DMS79 treated with DMSO at 0.1 percent for 48 hours (cell line): ENCODE measurements around the gene ABHD16B.
A peak's percentile ranks its signal among the peaks of the same experiment; 100 is the strongest.

Source experiments
- DNase-seq: peaks from one replicate; lab custom pipeline; 2025; lab: John Stamatoyannopoulos, UW

ABHD16B gene

DNA sequence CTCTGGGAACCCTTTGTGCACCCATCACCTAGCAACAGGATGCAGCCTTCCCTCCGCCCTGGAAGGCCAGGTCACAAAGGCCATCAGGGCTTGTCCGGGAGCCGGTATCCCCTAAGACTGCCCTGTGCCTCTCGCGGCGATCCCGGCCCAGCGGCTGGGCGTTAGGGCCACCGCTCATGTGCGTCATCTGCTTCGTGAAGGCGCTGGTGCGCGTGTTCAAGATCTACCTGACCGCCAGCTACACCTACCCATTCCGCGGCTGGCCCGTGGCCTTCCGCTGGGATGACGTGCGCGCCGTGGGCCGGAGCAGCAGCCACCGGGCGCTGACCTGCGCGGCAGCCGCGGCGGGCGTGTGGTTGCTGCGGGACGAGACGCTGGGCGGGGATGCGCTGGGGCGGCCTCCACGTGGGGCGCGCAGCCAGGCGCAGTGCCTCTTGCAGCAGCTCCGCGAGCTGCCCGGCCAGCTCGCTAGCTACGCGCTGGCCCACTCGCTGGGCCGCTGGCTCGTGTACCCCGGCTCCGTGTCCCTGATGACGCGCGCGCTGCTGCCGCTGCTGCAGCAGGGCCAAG is at the start of gene ABHD16B:
Gene ABHD16B, plus strand, starts transcription at position 134 of the 570 bp plus-strand sequence. Its CDS starts 43 bp downstream, at position 177.
- DNase-seq: no peak

DNA sequence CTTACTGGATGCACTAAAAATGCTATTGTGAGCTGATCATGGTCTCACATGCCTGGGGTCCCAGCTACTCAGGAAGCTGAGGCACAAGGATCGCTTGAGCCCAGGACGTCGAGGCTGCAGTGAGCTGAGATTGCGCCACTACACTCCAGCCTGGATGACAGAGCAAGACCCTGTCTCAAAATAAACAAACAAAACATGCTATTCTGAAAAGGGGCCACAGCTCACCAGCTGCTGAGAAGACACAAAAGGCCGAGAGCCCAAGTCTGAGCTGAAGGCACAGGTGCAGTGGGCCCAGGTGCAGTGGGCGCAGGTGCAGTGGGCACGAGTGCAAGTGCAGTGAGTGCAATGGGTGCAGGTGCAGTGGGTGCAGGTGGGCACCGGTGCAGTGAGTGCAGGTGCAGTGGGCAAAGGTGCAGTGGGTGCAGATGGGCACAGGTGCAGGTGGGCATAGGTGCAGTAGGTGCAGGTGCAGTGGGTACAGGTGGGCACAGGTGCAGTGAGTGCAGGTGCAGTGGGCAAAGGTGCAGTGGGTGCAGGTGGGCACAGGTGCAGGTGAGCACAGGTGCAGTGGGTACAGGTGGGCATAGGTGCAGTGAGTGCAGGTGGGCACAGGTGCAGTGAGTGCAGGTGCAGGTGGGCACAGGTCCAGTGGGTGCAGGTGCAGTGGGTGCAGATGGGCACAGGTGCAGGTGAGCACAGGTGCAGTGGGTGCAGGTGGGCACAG is 46.2 kb upstream of the ABHD16B start:
- DNase-seq: no peak

DNA sequence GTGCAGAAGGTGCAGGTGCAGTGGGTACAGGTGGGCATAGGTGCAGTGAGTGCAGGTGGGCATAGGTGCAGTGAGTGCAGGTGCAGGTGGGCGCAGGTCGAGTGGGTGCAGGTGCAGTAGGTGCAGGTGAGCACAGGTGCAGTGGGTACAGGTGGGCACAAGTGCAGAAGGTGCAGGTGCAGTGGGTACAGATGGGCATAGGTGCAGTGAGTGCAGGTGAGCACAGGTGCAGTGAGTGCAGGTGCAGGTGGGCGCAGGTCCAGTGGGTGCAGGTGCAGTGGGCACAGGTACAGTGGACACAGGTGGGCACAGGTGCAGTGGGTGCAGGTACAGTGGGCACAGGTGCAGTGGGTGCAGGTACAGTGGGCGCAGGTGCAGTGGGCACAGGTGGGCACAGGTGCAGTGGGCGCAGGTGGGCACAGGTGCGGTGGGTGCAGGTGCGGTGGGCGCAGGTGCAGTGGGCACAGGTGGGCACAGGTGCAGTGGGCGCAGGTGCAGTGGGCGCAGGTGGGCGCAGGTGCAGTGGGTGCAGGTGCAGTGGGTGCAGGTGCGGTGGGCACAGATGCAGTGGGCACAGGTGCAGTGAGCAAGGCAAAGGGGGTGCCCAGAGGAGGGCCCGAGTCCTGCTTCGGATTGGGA is 45.6 kb upstream of the ABHD16B start:
- no peak for DNase-seq

DNA sequence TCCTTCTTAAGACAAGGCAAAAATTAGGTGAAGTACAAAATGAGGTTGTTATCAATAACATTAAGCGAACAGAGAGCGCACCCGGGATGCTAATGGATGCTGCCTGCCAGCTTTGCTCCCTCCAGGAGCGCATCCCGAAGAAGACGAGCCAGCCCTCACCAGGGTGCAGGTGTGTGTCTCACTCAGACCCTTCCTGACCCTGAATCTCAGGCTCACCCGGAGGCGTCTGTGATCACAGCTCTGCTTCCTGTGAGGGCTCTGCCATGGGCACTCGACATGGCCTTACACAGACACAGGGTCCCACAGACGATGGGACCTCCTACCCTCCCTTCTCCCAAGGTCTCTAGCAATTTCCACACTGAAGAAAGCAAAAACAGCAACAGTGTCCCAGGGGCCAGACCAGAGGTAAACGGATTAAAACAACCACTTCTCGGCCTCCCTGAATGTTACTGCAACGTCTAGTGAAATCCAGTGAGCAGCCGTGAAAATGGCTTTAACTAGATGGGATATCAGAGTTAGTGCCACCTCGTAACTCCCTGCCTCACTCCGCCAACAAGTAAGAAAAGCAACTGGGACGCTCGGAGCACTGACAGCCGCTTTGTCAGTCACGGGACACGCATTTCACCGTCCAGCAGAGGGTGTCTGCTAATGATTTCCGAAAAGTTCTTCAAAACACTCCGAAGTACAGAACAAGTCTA is 41.9 kb upstream of the ABHD16B start:
- DNase-seq: no peak

DNA sequence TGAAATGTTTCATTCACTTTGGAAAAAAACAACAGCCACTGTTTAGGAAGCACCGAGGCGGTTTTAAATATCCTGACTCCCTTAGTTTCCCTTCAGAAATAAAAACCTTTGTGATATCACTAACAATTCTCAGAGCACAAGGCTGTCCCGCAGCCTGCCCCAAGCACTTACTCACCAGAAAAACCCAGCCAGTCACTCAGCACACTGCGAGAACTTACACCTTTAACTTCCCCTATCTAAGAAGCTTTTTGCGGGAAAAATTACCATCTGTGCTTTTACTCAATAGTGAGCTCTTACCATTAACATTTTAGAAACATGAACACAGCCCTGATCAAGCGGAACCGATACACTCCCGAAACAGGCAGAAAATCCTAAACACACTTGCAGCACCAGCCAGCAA is 39.5 kb upstream of the ABHD16B start:
- no peak for DNase-seq

DNA sequence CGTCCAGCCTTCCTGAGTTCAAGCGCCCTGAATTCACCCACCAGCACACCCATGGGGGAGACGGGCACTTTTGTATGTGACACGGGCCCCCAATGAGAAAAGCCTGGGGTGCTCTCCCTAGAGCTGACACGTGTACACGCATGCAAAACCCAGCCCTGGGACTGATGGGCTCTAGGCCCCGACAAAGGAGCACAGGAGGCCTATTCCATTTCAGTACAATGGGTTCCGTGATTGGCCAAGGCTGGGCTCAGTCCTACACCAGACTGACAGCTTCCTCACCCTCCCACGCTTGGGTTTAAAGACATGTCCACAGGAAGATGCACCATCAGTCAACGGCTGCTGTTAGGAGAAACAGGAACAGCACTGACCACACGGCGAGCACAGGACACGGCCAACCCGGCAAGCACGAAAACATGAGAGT is 39.0 kb upstream of the ABHD16B start:
- no peak for DNase-seq

DNA sequence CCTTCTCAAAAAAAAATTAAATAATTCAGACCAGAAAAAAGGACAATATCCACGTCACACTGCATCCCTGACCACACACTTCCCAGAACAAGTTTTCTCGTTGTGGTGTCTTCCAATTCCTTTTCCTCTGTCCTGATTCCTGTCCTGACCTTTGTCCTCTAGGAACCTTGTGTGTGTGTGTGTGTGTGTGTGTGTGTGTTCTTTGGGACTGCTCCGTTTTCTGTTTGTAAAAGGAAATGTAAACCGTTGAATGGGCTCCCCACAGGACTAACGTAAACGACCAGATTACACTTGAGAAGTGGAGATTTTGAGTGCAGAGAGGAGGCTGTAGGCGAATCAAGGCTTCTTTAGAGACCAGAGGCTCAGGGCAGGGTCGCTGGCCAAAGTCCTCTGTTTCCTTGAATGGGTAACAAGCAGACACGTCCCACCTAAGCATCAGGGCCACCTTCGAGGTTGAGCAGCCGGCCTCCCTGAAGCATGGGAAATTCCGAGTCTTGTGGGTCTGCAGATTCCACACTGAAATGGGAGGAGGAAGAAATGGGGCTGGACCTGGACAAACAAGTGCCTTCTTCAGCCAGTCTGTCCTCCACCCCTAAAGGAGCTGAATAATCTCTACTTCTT is 37.5 kb upstream of the ABHD16B start:
- DNase-seq: no peak

DNA sequence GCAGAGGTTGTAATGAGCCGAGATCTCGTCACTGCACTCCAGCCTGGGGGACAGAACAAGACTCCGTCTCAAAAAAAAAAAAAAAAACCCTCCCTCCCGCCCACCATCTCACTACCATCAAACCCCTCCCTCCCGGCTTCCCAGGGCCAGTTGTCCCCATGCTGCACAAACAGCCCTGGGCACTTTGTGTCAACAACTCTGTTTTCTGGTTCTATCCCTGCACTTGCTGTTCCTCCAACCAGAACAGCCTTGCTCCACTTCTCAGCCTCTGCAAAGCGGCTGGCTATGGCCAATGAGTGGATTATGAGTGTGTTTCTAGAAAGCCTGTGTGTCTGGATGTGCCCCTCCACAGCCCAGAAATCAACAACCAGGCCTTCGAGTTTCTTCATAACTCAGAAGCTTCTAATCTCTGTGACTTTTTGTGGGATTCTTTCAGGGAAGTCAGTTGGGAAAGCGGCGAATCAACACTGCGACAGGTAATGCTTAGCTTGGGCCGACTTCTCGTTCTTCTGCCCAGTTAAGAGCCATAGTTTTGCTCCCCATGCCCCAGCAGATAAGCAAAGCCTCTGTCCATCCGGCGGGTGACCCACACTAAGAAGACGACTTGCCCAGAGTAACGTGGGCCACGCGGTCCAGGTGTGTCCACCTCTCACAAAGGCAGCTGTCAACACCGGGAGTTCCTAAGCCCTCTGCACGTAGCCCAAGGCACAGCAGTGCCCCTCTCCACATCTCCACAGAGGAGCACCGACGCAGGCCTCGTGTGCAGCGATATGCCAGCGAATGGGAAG is 35.8 kb upstream of the ABHD16B start:
- no peak for DNase-seq

DNA sequence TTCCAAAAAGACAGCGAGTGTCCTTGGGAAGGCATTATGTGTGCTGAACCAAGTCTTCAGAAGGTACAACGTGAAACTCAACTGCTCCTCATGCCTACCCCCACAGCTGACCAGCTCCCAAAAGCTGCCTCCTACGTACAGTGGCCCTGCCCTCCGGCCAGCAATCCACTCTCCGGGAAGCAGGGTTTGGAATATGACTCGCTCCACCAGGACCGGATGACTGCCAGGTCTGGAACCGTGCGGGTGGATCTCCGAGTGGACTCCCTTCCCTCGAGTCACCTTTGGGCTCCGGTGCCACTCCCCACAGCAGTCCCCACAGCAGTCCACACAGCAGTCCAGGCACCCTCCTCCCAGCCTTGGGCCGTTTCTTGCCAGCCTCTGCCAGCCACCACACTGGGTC is 34.5 kb upstream of the ABHD16B start:
- DNase-seq: no peak

DNA sequence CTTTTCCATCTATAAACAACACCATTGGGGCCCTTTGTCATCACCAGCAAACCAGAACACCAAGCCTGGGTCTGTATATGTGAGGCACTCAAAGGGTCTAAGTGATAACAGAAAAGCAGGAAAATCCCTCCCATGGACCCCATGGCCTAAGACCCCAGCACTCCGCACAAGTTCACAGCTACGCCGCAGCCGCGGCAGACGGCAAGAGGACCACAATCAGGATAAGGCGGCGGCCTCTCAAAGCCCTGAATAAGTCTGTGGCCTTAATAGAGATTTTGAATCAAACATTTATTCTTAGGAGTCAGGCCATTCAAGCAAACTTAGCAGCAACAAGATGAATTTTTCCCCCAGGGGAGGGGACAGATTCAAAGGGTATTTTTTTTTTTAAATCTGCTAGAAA is 33.2 kb upstream of the ABHD16B start:
- DNase-seq: no peak

DNA sequence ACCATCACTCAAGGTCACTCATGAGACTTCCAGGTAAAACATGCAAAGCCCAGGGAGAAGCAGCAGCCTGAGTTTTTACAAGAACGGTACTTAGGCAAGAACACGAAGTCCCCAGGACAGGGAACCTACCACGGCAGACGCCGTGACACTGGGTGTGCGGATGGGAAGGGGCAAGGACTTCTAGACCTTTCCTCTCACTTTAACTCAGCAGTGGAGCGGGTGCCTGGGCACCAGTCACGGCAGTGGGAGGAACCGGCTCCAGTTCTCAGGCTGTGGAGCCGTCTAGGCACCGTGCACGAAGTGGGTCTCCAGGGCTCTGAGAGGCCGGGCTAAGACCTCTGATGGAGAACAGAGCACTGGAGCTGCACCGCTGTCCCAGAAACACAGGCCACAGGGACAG is 32.8 kb upstream of the ABHD16B start:
- DNase-seq: no peak

DNA sequence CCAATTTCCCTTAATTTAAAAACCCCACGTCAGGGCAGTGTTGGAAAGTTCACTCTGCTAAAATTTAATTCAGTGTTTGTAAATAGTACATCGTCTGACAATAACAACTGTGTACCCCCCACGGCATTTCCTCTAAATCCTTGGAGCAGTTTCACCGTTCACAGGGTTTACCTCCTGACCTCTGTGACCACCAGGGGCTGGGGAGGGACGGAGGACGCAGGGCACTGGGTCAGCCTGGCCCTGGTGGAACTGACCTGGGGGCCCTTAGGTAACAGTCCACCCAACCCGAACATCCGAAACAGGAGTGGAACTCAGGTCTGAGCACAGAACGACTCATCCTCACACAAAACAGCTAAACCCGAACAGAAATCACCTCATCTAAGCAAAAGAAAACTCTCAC is 32.3 kb upstream of the ABHD16B start:
- no peak for DNase-seq

DNA sequence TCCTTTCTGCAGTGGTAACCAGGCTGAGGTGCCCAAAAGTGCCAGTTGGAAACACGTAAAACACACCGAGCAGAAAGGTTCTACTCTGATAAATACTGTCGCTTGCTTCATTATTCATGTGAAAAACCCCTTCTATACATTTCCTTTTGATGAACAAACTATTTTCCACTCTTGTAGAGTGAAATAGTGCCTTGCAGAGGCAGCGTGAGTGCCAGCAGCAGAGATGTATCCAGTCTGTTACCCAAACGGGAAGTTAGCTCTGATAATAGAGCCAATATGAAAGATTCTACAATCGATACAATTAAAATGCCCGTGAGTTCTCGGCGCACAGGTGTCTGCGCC is 31.7 kb upstream of the ABHD16B start:
- no peak for DNase-seq

DNA sequence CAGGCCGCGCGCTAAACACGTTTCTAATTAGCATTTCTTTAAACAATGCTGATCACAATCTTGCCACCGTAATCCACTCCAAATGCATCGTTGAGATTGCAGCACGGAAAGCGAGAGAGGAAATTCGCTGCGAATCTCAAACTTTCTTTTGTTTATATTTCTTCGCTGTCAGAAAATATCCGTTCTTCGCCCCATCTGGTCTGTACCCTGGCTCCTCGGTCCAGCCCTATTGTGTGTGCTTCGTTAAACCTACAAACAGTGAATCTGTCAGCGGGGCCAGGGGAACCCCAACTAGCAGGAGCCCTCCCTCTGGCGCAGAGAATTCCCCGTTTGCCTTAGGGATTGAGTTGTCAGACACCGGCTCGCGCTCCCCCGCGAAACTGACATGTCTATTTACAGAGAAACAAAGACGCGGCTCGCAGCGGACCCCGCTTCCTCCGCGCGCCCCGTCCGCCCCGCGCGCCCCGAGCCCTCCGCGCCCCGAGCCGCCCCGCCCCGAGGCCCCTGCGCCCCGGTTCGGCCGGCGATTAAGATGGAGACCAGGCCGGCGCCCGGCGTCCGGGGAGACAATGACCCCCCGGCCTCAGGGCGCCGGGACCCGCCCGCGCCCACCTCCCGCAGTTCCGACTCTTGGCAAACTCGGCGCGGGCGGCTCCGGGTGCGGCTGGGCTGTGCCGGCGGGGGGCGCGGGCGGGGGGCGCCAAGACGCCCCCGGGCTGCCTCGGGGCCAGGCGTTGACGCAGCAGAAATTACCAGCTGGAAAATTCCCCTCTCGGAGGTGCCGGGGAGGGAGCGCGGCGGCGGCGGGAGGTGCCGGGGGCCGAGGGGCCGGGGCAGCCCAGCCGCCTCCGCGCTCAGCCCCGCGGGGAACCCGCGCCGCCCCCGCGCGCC is 31.1 kb upstream of the ABHD16B start:
- peak; percentile 40 for DNase-seq

DNA sequence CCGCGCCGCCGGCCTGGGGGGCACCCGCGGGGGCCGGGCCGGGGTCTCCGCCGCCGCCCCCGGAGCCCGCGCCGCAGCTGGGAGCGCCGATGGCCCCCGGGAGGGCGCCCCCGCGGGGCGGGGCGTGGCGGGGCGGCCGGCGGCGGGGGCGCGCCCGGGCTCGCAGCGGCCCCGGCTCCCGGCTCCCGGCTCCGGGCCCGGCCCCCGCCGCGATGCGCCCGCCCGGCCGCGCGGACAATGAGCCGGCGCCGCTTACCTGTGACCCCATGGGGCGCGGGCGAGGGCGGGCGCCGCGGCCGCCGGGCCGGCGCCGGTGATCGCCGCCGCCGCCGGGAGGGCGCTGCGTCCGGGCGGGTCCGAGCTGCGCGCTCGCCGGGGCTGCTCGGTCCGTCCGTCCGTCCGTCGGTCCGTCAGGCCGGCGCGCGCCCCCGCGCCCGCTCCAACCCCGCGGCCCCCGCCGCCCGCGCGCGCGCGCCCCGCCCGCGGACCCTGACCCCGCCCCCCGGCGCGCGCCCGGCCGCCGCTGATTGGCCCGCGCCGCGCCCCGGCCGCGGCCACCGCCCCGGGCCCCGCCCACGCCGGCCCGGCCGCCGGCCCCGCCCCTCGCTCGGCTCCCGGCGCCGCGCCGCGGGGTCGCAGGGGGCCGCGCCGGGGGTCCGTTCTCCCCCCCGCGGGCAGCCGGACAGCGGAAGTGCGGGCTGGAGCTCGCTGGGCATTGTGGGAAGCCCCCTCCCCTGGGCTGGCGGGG is 30.3 kb upstream of the ABHD16B start, which contains the start of gene ZBTB46:
Gene ZBTB46, minus strand, starts transcription at position 424 of the 748 bp plus-strand sequence. CDS start 40,507 bp downstream, outside the sequence.
- DNase-seq: peak; percentile 34

DNA sequence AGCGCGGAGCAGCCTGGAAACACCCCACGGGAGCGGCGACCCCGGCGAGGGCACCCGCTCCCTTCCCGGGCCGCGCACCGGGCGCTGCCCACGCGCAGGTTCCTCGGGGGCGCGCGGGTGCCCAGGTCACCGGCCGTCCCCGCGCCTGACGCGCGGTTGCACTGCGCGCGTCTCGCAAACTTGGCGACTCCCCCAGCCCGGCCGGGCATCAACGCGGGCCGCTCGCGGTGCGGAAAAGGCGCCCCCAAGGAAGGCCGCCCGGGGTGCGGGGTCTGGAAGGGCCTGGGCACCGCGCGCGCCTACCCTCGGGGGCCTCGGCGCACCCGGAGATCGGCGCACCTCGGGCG is 29.7 kb upstream of the ABHD16B start:
- DNase-seq: no peak

DNA sequence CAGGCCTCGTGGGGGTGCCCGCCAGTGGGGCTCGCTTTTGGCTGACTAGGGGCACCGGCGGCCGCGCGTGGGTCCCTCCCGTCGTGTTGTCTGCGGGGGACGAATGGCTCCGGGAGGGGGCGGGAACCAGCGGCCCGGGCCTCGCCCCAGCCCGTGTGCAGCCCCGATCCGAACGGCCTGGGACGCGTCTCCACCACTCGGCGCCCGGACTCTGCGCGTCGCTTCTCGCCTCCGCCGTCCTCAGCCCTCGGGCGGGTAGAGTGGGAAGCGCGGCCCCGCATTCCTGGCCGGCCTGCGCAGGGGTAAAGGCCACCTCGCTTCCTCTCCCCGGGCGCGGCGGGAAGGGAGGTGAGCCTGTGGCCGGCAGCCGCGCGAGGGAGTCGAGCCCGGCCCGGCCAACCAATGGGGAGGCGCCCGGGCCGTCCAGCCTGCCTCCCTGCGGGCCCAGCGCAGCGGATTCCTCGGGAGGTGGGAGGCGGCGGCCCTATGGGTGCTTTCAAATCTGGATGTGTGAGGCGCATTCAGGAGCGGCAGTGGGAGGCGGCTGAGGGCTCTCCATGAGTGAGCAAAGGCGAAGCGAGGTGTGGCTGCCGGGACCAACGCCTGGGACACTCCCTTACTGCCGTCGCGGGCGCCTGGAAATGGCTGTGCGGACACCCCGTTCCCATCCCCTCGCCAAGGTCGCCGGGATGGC is 29.2 kb upstream of the ABHD16B start:
- no peak for DNase-seq

DNA sequence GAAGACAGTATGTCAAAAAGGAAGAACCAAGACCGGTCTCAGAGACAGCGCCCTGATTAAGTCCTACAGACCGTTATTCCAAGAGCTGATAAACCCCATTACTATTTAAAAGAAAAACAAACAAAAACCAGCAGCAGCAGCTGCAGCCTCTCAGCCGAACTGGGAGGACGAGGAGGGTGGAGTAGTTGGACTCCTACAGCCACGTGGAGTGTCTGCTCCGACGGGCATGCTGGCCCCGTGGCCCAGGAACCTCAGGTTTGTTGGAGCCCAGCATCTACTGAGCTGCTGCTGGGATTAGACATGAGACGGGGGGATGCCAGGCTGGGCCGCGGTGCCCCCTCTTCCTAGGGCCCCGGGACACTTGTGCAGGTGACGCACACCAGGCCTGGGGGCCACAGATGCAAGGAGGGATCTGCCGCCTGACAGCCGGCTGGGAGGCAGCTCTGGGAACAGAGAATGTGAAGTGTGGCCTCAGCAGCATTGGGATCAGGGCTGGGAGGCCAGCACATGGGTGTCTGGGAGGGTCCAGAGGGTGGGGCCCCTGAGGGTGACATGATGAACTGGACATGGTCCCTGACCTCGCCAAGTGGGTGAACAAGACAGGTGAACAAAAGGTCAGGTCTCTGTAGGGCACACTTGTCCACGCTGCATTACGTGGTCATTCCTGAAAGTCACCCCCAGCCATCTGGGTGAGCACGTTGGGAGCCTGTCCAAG is 27.4 kb upstream of the ABHD16B start:
- no peak for DNase-seq

DNA sequence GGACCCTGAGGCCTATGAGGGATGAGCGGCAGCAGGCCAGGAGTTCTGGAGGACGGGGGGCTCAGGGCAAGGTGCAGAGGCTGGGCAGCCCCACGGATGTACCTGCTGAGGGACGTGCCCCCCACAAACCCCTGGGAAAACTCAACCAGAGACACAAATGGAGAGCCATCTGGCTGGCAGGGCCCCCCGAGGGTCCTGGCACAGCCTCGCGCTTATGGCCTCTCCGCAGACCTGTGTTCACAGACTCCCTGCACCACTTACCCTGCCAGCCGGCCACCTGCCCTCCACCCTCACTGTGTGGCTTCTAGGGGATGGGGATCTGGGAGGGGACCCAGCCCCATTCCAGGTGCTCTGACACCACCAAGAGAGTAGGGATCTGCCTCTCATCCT is 26.8 kb upstream of the ABHD16B start:
- DNase-seq: no peak
